ENCODE data around the gene DPH3.

- TF ChIP-seq CTCF (IDR thresholded peaks at IDR 0.05): no peak
- no peak for TF ChIP-seq HOXA7 (CRISPR knock-in tag; IDR thresholded peaks at IDR 0.05)
- TF ChIP-seq SREBF2 (IDR thresholded peaks at IDR 0.05): no peak
- no peak for TF ChIP-seq RAD21 (conservative IDR thresholded peaks at IDR 0.05 in 1 of 2, IDR thresholded peaks at IDR 0.05 in 1 of 2)
- TF ChIP-seq POLR2A (IDR thresholded peaks at IDR 0.05; ENCODE audit: low read length): no peak
These were observed 42.8 kb downstream of the DPH3 start for GRCh38 chr3:16221990-16222389.
